ENCODE measurements around the gene ERG28. TPM values are rescaled to one million over a fixed set of nuclear protein-coding genes. Genes with fewer than 3 reads are reported as not detected.

Gene ERG28, protein sequence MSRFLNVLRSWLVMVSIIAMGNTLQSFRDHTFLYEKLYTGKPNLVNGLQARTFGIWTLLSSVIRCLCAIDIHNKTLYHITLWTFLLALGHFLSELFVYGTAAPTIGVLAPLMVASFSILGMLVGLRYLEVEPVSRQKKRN
- 1 to 10 TPM; 5.3 to 7.1 TPM for total RNA-seq

- peak; percentile 97 for DNase-seq (ENCODE audit: low spot score)
- Histone ChIP-seq H3K4me3 (peak within 1 kb of the TSS; percentile 73 to 93), H3K27ac (peak within 1 kb of the TSS; percentile 80 to 82), H3K4me1 (peaks cover 0 to 16% of the 10 kb centered on the region in 2 donors), H3K9me3 (no peaks in the 10 kb centered on the region), H3K36me3 (peaks cover 5% of the 10 kb centered on the region), H3K27me3 (no peaks in the 10 kb centered on the region)
- TF ChIP-seq, protein P1, sequence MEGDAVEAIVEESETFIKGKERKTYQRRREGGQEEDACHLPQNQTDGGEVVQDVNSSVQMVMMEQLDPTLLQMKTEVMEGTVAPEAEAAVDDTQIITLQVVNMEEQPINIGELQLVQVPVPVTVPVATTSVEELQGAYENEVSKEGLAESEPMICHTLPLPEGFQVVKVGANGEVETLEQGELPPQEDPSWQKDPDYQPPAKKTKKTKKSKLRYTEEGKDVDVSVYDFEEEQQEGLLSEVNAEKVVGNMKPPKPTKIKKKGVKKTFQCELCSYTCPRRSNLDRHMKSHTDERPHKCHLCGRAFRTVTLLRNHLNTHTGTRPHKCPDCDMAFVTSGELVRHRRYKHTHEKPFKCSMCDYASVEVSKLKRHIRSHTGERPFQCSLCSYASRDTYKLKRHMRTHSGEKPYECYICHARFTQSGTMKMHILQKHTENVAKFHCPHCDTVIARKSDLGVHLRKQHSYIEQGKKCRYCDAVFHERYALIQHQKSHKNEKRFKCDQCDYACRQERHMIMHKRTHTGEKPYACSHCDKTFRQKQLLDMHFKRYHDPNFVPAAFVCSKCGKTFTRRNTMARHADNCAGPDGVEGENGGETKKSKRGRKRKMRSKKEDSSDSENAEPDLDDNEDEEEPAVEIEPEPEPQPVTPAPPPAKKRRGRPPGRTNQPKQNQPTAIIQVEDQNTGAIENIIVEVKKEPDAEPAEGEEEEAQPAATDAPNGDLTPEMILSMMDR (IDR thresholded peaks at IDR 0.05), result no peak
Measured at GRCh38 chr14:75660630-75661498, at the start of gene ERG28, which contains the start of gene TTLL5. Gene ERG28 (minus strand): TSS chr14:75660876. CDS start chr14:75657502, 3,374 bp downstream. Gene TTLL5 (plus strand): TSS chr14:75661246. CDS start chr14:75663150, 1,904 bp downstream.

DNA sequence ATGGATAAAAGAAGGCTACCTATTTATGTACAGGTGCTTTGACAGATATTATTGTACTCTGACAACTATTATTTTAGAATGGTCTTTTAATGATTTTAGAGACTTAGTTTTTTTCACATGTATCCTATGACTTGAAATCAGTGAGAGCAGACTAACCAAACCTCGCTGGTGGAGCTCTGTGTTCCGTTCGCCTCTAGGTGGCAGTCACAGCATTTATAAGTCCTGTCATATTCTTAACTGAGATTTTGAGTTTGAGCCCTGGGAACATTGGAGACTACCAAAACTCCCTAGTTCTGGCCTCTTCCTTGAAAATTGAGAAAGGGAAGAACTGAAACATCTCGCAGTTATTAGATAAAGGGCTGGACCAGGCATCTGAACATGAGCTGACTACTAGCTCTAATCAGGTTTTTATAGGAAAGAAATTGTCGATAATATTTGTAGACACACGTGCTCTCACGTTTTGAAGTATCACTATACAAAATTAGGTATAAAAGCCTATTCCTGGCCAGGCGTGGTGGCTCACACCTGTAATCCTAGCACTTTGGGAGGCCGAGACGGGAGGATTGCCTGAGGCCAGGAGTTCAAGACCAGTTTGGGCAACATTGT is 48.6 kb upstream of the ERG28 start:
- DNase-seq (ENCODE audit: low spot score), result peak; percentile 87
- Histone ChIP-seq H3K27ac (no peak overlapping the region), H3K4me3 (no peak overlapping the region), H3K4me1 (peaks cover 0 to 14% of the 10 kb centered on the region in 2 donors), H3K27me3 (no peaks in the 10 kb centered on the region), H3K36me3 (no peaks in the 10 kb centered on the region), H3K9me3 (no peaks in the 10 kb centered on the region)
- TF ChIP-seq, protein P1 (IDR thresholded peaks at IDR 0.05), result peak; percentile 71 to 83

DNA sequence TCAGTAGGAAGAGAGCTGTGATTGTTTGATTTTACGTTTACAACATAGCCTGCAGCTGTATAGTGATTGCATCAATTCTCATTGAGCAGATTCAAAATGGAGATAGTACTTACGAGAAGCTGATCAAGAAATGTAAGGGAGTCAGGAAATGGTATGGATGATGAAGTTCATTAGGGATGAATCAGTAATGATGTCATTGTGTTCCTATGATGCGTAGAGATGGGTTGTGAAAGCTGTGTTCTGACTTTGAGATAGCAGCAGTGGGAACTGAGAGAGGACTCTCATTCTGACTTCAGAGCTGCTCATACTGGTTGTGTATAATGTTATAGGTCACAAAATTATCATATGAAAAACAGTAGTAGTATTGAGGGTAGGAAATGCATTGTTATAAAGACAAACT is 44.3 kb upstream of the ERG28 start:
- TF ChIP-seq, protein P1 (IDR thresholded peaks at IDR 0.05), result no peak
- Histone ChIP-seq H3K4me3 (no peak overlapping the region), H3K27ac (no peak overlapping the region), H3K9me3 (no peaks in the 10 kb centered on the region), H3K27me3 (no peaks in the 10 kb centered on the region), H3K4me1 (peaks cover 0 to 13% of the 10 kb centered on the region in 2 donors), H3K36me3 (peaks cover 10% of the 10 kb centered on the region)
- no peak for DNase-seq (ENCODE audit: low spot score)

- peaks cover 0 to 13% of the 10 kb centered on the region in 2 donors for H3K4me1 ChIP-seq
- TF ChIP-seq, protein P1 (IDR thresholded peaks at IDR 0.05), result no peak
- peak overlapping the region; percentile 44 to 57 for H3K27ac ChIP-seq
- H3K9me3 ChIP-seq, result no peaks in the 10 kb centered on the region
- H3K27me3 ChIP-seq, result no peaks in the 10 kb centered on the region
- H3K36me3 ChIP-seq, result peaks cover 10% of the 10 kb centered on the region
- DNase-seq (ENCODE audit: low spot score), result no peak
- no peak overlapping the region for H3K4me3 ChIP-seq
Measured at GRCh38 chr14:75703467-75703866, 42.8 kb upstream of the ERG28 start.

- no peak for DNase-seq (ENCODE audit: low spot score)
- Histone ChIP-seq H3K27ac (peak overlapping the region; percentile 44 to 57), H3K27me3 (no peaks in the 10 kb centered on the region), H3K4me1 (peaks cover 0 to 13% of the 10 kb centered on the region in 2 donors), H3K4me3 (no peak overlapping the region), H3K36me3 (peaks cover 15% of the 10 kb centered on the region), H3K9me3 (no peaks in the 10 kb centered on the region)
- TF ChIP-seq, protein P1 (IDR thresholded peaks at IDR 0.05), result no peak
Measured at GRCh38 chr14:75702616-75703261, 42.1 kb upstream of the ERG28 start.
